Ramos (cell line): Measurements from ENCODE around the gene CD79B.
"Not testable (repeated sequence)": the region's sequence is repeated elsewhere in the genome, so short reads cannot be mapped to it uniquely, and the experiment has no call there.

Experiments used
- in situ Hi-C: fragments of 300-500 bp; cut with MboI; formaldehyde crosslinking; loops from one replicate; pipeline ENCODE4 v1.14.3; 2022; ENCODE audit warnings: low sequenced_read_pairs; ENCODE audit not compliant: unreplicated experiment

Gene CD79B

DNA sequence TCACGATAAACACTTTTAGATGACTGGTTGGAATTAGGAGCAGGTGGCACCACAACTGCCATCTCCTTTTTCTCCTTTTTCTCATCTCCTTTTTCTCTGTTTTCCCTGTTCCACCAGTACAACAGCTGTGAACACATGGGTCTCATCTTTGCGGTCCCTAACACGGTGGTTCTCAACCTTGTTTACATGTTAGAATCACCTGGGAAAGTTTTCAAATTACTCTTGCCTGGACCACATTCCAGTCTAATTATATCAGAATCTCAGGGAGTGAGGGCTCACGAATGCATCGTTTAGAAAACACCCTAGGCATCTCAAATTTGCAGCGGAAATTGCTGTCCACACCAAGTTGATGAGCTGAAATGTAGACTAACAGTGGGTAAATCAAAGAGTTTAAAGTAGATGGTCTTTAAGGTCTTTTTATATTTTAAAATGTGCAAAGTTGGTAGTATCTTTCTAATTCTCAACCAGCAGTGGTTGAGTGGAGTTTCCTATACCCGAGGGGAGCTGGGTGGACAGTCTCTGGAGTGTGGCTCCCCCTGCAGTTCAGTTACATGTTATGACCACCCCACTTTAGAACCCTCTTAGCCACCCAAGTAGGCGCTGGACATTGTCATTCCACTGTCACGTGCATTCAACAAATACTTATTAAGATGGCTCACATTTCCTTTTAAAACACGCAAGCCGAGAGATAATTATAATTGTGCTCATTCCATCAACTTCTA, 39.7 kb downstream of the CD79B start:
- in situ Hi-C loops, result not testable (repeated sequence)

DNA sequence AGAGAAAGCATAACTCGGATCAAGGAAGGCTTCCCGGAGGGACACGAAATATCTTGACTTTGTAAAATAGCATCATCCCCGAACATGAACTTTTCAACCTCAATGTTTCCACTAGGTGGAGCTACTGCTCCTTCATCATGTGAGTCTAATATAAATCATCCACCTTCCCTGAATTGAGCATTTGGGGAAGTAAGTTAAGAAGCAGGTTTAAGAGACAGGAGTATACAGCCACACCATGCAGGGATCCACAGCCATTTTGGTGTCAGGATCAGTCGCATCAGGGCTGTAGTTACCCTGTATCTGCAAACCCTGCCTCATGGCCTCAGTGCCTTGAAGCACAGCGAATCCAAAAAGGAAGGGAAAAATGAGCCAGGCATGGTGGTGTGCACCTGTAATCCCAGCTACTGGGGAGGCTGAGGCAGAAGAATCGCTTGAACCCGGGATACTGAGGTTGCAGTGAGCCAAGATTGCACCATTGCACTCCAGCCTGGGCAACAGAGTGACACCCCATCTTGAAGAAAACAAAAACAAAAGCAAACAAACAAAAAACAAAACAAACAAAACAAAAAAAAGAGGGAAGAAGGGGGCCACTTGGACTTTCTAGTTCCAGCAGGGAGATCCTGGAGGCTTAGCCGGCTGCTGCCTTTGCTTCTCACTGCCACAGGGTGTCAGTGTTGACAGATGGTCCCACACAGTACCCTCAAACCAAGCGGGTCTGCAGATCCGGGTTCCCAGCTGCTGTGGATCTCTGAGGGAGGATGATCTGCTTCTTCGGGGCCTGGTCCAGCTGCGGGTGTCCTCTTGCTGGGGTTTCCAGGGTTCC, 42.9 kb downstream of the CD79B start:
- in situ Hi-C loops, result loop anchor here (10.0 kb wide), 1 partner anchor 396 kb away; no protein-coding TSS in a partner anchor

DNA sequence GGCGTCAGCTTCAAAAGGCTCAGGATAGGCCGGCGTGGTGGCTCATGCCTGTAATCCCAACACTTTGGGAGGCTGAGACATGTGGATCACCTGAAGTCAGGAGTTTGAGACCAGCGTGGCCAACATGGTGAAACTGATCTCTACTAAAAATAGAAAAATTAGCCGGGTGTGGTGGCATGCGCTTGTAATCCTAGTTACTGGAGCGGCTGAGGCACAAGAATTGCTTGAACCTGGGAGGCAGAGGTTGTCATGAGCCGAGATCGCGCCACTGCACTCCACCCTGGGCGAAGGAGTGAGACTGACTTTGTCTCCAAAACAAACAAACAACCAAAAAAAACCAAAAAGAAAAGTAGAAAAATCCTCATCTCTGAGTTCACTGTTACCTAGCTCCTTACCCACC, 47.0 kb downstream of the CD79B start:
- in situ Hi-C loops, result loop anchor here (10.0 kb wide), 1 partner anchor 400 kb away; no protein-coding TSS in a partner anchor

GRCh38 chr17:63882626-63883126, 49.5 kb downstream of the CD79B start:
- in situ Hi-C loops, result loop anchor here (10.0 kb wide), 1 partner anchor 402 kb away; no protein-coding TSS in a partner anchor

- in situ Hi-C loops, result loop anchor here (10.0 kb wide), 1 partner anchor 403 kb away; no protein-coding TSS in a partner anchor
Observed at GRCh38 chr17:63881935-63882601, 50.1 kb downstream of the CD79B start, which contains the start of gene GH2. GH2 (minus strand) TSS chr17:63881944; CDS start chr17:63881801, 143 bp downstream.

- in situ Hi-C loops, result loop anchor here (10.0 kb wide), 1 partner anchor 403 kb away; no protein-coding TSS in a partner anchor
Observed at GRCh38 chr17:63881337-63881736, 50.8 kb downstream of the CD79B start.

DNA sequence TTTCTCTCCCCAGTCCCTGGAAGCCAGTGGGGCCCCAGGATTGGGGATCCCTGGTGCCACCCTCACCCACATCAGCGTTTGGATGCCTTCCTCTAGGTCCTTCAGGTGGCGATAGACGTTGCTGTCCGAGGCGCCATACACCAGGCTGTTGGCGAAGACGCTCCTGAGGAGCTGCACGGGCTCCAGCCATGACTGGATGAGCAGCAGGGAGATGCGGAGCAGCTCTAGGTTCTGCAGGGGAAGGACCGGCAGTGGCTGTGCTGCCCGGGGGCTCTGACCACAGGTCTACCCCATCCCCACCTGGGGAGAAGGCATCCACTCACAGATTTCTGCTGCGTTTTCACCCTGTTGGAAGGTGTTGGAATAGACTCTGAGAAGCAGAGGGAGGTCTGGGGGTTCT, 51.4 kb downstream of the CD79B start:
- in situ Hi-C loops, result loop anchor here (10.0 kb wide), 1 partner anchor 404 kb away; no protein-coding TSS in a partner anchor
